Measurements from ENCODE around the gene MAEA.

Gene MAEA

GRCh38 chr4:1251773-1252066 is 38.0 kb upstream of the MAEA start:
- no peak for TF ChIP-seq ZFX (IDR thresholded peaks at IDR 0.05)
- TF ChIP-seq, protein P1, sequence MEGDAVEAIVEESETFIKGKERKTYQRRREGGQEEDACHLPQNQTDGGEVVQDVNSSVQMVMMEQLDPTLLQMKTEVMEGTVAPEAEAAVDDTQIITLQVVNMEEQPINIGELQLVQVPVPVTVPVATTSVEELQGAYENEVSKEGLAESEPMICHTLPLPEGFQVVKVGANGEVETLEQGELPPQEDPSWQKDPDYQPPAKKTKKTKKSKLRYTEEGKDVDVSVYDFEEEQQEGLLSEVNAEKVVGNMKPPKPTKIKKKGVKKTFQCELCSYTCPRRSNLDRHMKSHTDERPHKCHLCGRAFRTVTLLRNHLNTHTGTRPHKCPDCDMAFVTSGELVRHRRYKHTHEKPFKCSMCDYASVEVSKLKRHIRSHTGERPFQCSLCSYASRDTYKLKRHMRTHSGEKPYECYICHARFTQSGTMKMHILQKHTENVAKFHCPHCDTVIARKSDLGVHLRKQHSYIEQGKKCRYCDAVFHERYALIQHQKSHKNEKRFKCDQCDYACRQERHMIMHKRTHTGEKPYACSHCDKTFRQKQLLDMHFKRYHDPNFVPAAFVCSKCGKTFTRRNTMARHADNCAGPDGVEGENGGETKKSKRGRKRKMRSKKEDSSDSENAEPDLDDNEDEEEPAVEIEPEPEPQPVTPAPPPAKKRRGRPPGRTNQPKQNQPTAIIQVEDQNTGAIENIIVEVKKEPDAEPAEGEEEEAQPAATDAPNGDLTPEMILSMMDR (conservative IDR thresholded peaks at IDR 0.05) = no peak
- no peak overlapping the region for H3K27ac ChIP-seq

GRCh38 chr4:1252928-1253492 is 36.7 kb upstream of the MAEA start:
- H3K27ac ChIP-seq = no peak overlapping the region
- TF ChIP-seq, protein P1 (conservative IDR thresholded peaks at IDR 0.05) = no peak
- no peak for TF ChIP-seq ZFX (IDR thresholded peaks at IDR 0.05)

- TF ChIP-seq, protein P1 (conservative IDR thresholded peaks at IDR 0.05) = no peak
- TF ChIP-seq ZFX (IDR thresholded peaks at IDR 0.05) = no peak
Observed at GRCh38 chr4:1253831-1254230, 35.9 kb upstream of the MAEA start.

DNA sequence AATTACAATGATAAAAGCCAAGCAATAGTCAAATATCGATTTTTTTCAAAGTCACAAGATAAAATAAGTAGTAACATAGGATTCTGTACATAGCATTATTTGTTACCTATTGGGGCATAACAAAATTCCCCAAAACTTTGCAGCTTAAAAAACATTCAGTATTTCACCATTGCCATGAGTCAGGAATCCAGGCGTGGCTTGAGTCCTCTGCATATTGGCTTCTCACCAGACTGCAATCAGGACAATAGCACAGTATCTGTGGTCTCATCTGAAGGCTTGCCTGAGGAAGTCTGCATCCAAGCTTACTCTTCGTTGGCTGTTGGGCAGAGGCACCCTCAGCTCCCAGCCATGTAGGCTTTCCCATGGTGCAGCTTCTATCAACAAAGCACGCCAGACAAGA is 34.5 kb upstream of the MAEA start:
- H3K27ac ChIP-seq = no peak overlapping the region
- TF ChIP-seq, protein P1 (conservative IDR thresholded peaks at IDR 0.05) = no peak
- TF ChIP-seq ZFX (IDR thresholded peaks at IDR 0.05) = no peak

More at GRCh38 chr4:1253831-1254230, 35.9 kb upstream of the MAEA start:
- H3K27ac ChIP-seq = no peak overlapping the region

GRCh38 chr4:1255699-1256098 is 34.0 kb upstream of the MAEA start:
- no peak for TF ChIP-seq ZFX (IDR thresholded peaks at IDR 0.05)
- TF ChIP-seq, protein P1 (conservative IDR thresholded peaks at IDR 0.05) = no peak
- H3K27ac ChIP-seq = no peak overlapping the region

DNA sequence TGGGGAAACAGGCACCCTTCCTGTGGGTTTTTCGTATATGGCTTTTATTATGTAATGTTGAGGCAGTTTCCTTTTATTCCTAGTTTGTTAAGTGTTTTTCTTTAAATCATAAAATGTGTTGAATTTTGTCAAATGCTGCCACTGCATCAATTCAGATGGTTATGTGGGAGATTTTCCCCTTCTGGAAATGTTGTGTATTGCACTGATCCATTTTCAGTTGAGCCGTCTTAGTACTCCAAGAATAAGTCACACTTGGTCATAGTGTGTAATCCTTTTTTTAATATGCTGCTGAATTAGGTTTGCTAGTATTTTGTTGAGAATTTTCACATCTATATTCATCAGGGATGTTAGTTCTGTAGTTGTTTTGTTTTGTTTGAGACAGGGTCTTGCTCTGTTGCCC is 31.2 kb upstream of the MAEA start:
- no peak for TF ChIP-seq ZFX (IDR thresholded peaks at IDR 0.05)
- TF ChIP-seq, protein P1 (conservative IDR thresholded peaks at IDR 0.05) = no peak; the same call in 1 of the 2 replicates
- no peak overlapping the region for H3K27ac ChIP-seq

- H3K27ac ChIP-seq = no peak overlapping the region
- TF ChIP-seq, protein P1 (conservative IDR thresholded peaks at IDR 0.05) = no peak
- TF ChIP-seq ZFX (IDR thresholded peaks at IDR 0.05) = no peak
Observed at GRCh38 chr4:1259966-1260365, 29.7 kb upstream of the MAEA start.

All from C4-2B (cell line).